Measurements from ENCODE around the gene ADK.

DNA sequence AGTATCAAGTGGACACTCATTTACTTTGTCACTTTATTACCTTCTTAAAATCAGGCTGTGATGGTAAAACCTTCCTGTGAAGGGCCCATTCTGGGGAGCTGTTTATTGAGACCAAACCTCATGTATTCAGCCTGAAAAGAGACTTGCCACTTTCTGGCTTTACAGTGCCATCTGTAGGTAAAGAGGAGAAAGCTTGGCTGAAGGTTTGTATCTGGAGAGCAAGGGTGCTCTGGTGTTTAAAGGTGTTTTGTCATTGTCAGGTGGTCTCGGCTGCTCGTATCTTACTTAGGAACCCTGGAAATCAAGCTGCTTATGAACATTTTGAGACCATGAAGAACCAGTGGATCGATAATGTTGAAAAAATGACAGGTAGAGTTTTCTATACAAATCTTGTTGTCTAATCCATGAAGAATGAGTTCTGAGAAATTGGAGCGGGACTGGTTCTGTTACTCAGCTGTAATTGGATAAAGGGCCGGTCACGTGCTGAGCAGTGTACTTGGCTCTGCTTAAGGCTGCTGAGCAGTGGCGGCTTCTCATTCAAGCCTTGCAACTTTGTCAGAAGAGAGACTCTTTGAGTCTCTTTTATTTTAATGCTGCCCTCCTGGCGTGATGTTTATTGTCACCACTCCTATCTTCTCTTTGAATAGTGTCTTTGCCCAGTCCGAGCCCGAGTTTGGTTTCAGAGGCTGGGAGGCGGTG lies 47.3 kb upstream of the ADK start:
- no peak for TF ChIP-seq CTCF (IDR thresholded peaks at IDR 0.05 in 4 of 5, conservative IDR thresholded peaks at IDR 0.05 in 1 of 5)
- no peak for TF ChIP-seq POLR2A (IDR thresholded peaks at IDR 0.05)
